PC-3 (cell line): Measurements from ENCODE around the gene ZFP69B. TPM values are rescaled to one million over a fixed set of nuclear protein-coding genes. Genes with fewer than 3 reads are reported as not detected.

Experiments
- ATAC-seq: fragments of 200-7000 bp; cut with Tn5 transposase; 2 replicates; pipeline ENCODE4 v1.9.1; 2020; ENCODE audit warnings: mild to moderate bottlenecking, moderate library complexity
- BruUV-seq: library from RNA; stranded (reverse); fragments of 400-500 nt; replicated peaks from 2 replicates; lab custom pipeline; 2021; lab: Mats Ljungman, UMichigan
- CTCF ChIA-PET: fragments of 300-600 bp; sonication (Branson Sonifier 250); formaldehyde crosslinking; loops from one replicate; lab custom pipeline; 2022; ENCODE audit warnings: antibody characterized with exemption; lab: Charles Lee
- POLR2A ChIA-PET: fragments of 300-600 bp; sonication (Branson Sonifier 250); formaldehyde crosslinking; loops from one replicate; lab custom pipeline; 2022; ENCODE audit warnings: antibody characterized with exemption; ENCODE audit not compliant: unreplicated experiment; lab: Charles Lee
- DNase-seq: peaks from one replicate; pipeline ENCODE4 v3.0.0-alpha.2; 2015
- H2AFZ ChIP-seq: fragments of 300-600 bp; sonication (generic); 2 replicates; pipeline ENCODE4 v1.6.0; 2016; ENCODE audit warnings: antibody characterized with exemption, low read length
- H3F3A ChIP-seq: fragments of 300-600 bp; sonication (generic); one replicate; pipeline ENCODE4 v1.6.0; 2017; ENCODE audit warnings: antibody characterized with exemption, low read length, control low read depth, mild to moderate bottlenecking; ENCODE audit not compliant: unreplicated experiment
- H3K27ac ChIP-seq: fragments of 300-600 bp; sonication (generic); 2 replicates; pipeline ENCODE4 v1.5.1; 2016; ENCODE audit warnings: mild to moderate bottlenecking, low read length
- H3K27me3 ChIP-seq: fragments of 300-600 bp; sonication (generic); 2 replicates; pipeline ENCODE4 v1.6.1; 2016; ENCODE audit warnings: low read length, mixed read lengths
- H3K36me3 ChIP-seq: fragments of 300-600 bp; sonication (generic); 2 replicates; pipeline ENCODE4 v1.6.1; 2016; ENCODE audit warnings: low read depth, mixed run types, low read length, mixed read lengths
- H3K4me1 ChIP-seq: fragments of 300-600 bp; sonication (generic); 2 replicates; pipeline ENCODE4 v1.5.1; 2016; ENCODE audit warnings: low read length; ENCODE audit not compliant: insufficient read depth
- H3K4me2 ChIP-seq: fragments of 300-600 bp; sonication (generic); 2 replicates; pipeline ENCODE4 v1.6.0; 2016; ENCODE audit warnings: low read length
- H3K4me3 ChIP-seq: fragments of 300-600 bp; sonication (generic); 2 replicates; pipeline ENCODE4 v1.5.1; 2016; ENCODE audit warnings: mild to moderate bottlenecking, low read length, mixed read lengths
- H3K79me2 ChIP-seq: fragments of 300-600 bp; sonication (generic); 2 replicates; pipeline ENCODE4 v1.6.1; 2017; ENCODE audit warnings: low read length, mixed read lengths
- H3K9ac ChIP-seq: fragments of 300-600 bp; sonication (generic); 2 replicates; pipeline ENCODE4 v1.6.0; 2016; ENCODE audit warnings: mild to moderate bottlenecking, low read length
- H3K9me2 ChIP-seq: fragments of 300-600 bp; sonication (generic); replicated peaks from 2 replicates; pipeline ENCODE4 v1.6.1; 2016; ENCODE audit warnings: mixed run types, low read length, mixed read lengths
- H3K9me3 ChIP-seq: fragments of 300-600 bp; sonication (generic); 2 replicates; pipeline ENCODE4 v1.6.1; 2016; ENCODE audit warnings: low read length, mixed read lengths
- H4K20me1 ChIP-seq: fragments of 300-600 bp; sonication (generic); 2 replicates; pipeline ENCODE4 v1.6.1; 2016; ENCODE audit warnings: low read length, mixed read lengths
- CTCF ChIP-seq: fragments of 300-600 bp; sonication (generic); conservative IDR thresholded peaks from 2 replicates; pipeline ENCODE4 v1.5.1; 2017; ENCODE audit warnings: antibody characterized with exemption, low read depth, mild to moderate bottlenecking, low read length
- EZH2 ChIP-seq: fragments of 300-600 bp; sonication (generic); IDR thresholded peaks from one replicate; pipeline ENCODE4 v1.6.1; 2017; ENCODE audit warnings: antibody characterized with exemption, mild to moderate bottlenecking, low read length; ENCODE audit not compliant: unreplicated experiment
- EZH2phosphoT487 ChIP-seq: fragments of 300-600 bp; sonication (generic); IDR thresholded peaks from 2 replicates; pipeline ENCODE4 v1.6.1; 2018; ENCODE audit warnings: mild to moderate bottlenecking, antibody characterized with exemption, low read length, borderline replicate concordance
- intact Hi-C: fragments of 100-400 bp; cut with micrococcal nuclease; formaldehyde crosslinking; loops from 2 replicates; pipeline ENCODE4 v1.9.0; 2023
- total RNA-seq: library from RNA; depleted of rRNA; stranded (reverse); fragments of >200 nt; gene quantifications from 2 replicates; pipeline ENCODE4 v1.2.3, GENCODE V29; 2014

ZFP69B gene
- total RNA-seq, 1 experiment from 2014 or later: 2.5 TPM

GRCh38 chr1:40423264-40423642, 27.0 kb upstream of the ZFP69B start:
- Histone ChIP-seq H2AFZ (no peak overlapping the region), H3K9me2 (no peaks in the 10 kb centered on the region), H4K20me1 (no peaks in the 10 kb centered on the region), H3K4me1 (peaks cover 7% of the 10 kb centered on the region; the same call in 1 of the 2 replicates), H3K4me2 (no peak overlapping the region), H3K27me3 (no peaks in the 10 kb centered on the region), H3K9me3 (no peaks in the 10 kb centered on the region), H3K9ac (no peak overlapping the region), H3K4me3 (no peak overlapping the region), H3F3A (no peaks in the 10 kb centered on the region), H3K27ac (no peak overlapping the region), H3K79me2 (no peaks in the 10 kb centered on the region), H3K36me3 (peaks cover 31% of the 10 kb centered on the region)
- ATAC-seq: no peak
- no peak for TF ChIP-seq EZH2
- TF ChIP-seq CTCF: no peak
- no peak for TF ChIP-seq EZH2phosphoT487
- DNase-seq: no peak
- ChIA-PET POLR2A (no interaction called here), CTCF (no interaction called here)
- intact Hi-C loops: no loop called here
- no TSS peak for BruUV-seq

GRCh38 chr1:40423951-40424618, 26.2 kb upstream of the ZFP69B start:
- Histone ChIP-seq H3K4me2 (no peak overlapping the region), H3K9me3 (no peaks in the 10 kb centered on the region), H4K20me1 (no peaks in the 10 kb centered on the region), H3K36me3 (peaks cover 25% of the 10 kb centered on the region), H2AFZ (no peak overlapping the region), H3K9me2 (no peaks in the 10 kb centered on the region), H3K27ac (no peak overlapping the region), H3K9ac (no peak overlapping the region), H3K79me2 (no peaks in the 10 kb centered on the region), H3K4me1 (peaks cover 7% of the 10 kb centered on the region; the same call in 1 of the 2 replicates), H3K4me3 (no peak overlapping the region), H3K27me3 (no peaks in the 10 kb centered on the region), H3F3A (no peaks in the 10 kb centered on the region)
- CTCF ChIA-PET: no interaction called here
- intact Hi-C loops: no loop called here
- TF ChIP-seq EZH2 (no peak), EZH2phosphoT487 (no peak), CTCF (no peak)
- POLR2A ChIA-PET: no interaction called here
- ATAC-seq (no peak), DNase-seq (no peak)
- BruUV-seq: no TSS peak

GRCh38 chr1:40425198-40425597, 25.1 kb upstream of the ZFP69B start:
- intact Hi-C loops: no loop called here
- Histone ChIP-seq H3K36me3 (peaks cover 21% of the 10 kb centered on the region), H3K4me2 (no peak overlapping the region), H3K4me3 (no peak overlapping the region), H2AFZ (no peak overlapping the region), H3K9me2 (no peaks in the 10 kb centered on the region), H3F3A (no peaks in the 10 kb centered on the region), H3K27me3 (no peaks in the 10 kb centered on the region), H4K20me1 (no peaks in the 10 kb centered on the region), H3K9ac (no peak overlapping the region), H3K4me1 (peaks cover 7% of the 10 kb centered on the region; the same call in 1 of the 2 replicates), H3K27ac (no peak overlapping the region), H3K9me3 (no peaks in the 10 kb centered on the region), H3K79me2 (no peaks in the 10 kb centered on the region)
- ChIA-PET POLR2A (no interaction called here), CTCF (no interaction called here)
- TF ChIP-seq CTCF (no peak), EZH2phosphoT487 (no peak), EZH2 (no peak)
- no peak for DNase-seq
- ATAC-seq: no peak
- BruUV-seq: no TSS peak
